Activated CD8-positive, alpha-beta memory T cell treated with anti-CD3 and anti-CD28 coated beads for 1 hour (primary cell): ENCODE results near the gene BRPF1.

Experiments
- DNase-seq, 2 donors: peaks; one replicate each; pipeline ENCODE4 v3.0.0-alpha.2; 2020; ENCODE audit warnings: low read depth in 1 of 2; ENCODE audit errors: extremely low read depth in 1 of 2

Gene BRPF1

GRCh38 chr3:9786825-9787669, 55.5 kb downstream of the BRPF1 start:
- no peak for DNase-seq

- no peak for DNase-seq
Measured at GRCh38 chr3:9787714-9788113, 56.2 kb downstream of the BRPF1 start.

GRCh38 chr3:9791127-9791526, 59.6 kb downstream of the BRPF1 start:
- no peak for DNase-seq

- DNase-seq: no peak
Measured at GRCh38 chr3:9791790-9792404, 60.4 kb downstream of the BRPF1 start.

GRCh38 chr3:9792405-9793160, 61.0 kb downstream of the BRPF1 start, which contains the start of the genes ARPC4 and TADA3:
TSS of gene ARPC4 (plus strand) at chr3:9793082. CDS start at chr3:9793122, 40 bp downstream.
TSS of gene TADA3 (minus strand) at chr3:9792473. CDS start at chr3:9791466, 1,007 bp downstream.
- peak; percentile 82 to 88 for DNase-seq

- DNase-seq: no peak
Measured at GRCh38 chr3:9793161-9793781, 61.7 kb downstream of the BRPF1 start.

- no peak for DNase-seq
Measured at GRCh38 chr3:9794400-9794799, 62.9 kb downstream of the BRPF1 start.

GRCh38 chr3:9795207-9795606, 63.7 kb downstream of the BRPF1 start:
- DNase-seq: no peak

GRCh38 chr3:9797196-9797945, 65.8 kb downstream of the BRPF1 start:
- no peak for DNase-seq
